GM23338 (cell line): Measurements from ENCODE around the gene PRODH2.

ENCODE experiments used
- CREB1 ChIP-seq: fragments of 250-450 bp; sonication (Bioruptor Pico); IDR thresholded peaks from 2 replicates; pipeline ENCODE4 v1.5.0; 2020; ENCODE audit warnings: low read depth, mild to moderate bottlenecking, moderate library complexity
- EZH2 ChIP-seq: fragments of 200-600 bp; sonication (generic); IDR thresholded peaks from one replicate; pipeline ENCODE4 v1.8.0; 2017; ENCODE audit warnings: antibody characterized with exemption, mild to moderate bottlenecking, low read depth; ENCODE audit not compliant: unreplicated experiment
- EZH2phosphoT487 ChIP-seq: fragments of 200-600 bp; sonication (generic); IDR thresholded peaks from one replicate; pipeline ENCODE4 v1.8.1; 2018; ENCODE audit warnings: antibody characterized with exemption; ENCODE audit not compliant: unreplicated experiment
- JUNB ChIP-seq: IDR thresholded peaks from one replicate; pipeline ENCODE4 v1.6.1; 2016; ENCODE audit warnings: antibody characterized with exemption; ENCODE audit not compliant: unreplicated experiment
- POLR2AphosphoS5 ChIP-seq: IDR thresholded peaks from 2 replicates; pipeline ENCODE4 v1.6.1; 2016; ENCODE audit warnings: antibody characterized with exemption, low read depth
- STAT1 ChIP-seq: IDR thresholded peaks from one replicate; pipeline ENCODE4 v1.6.1; 2016; ENCODE audit warnings: antibody characterized with exemption; ENCODE audit not compliant: unreplicated experiment
- ZNF114 ChIP-seq: fragments of 250-450 bp; sonication (Bioruptor Pico); IDR thresholded peaks from 2 replicates; pipeline ENCODE4 v1.5.0; 2020; ENCODE audit warnings: mild to moderate bottlenecking, moderate library complexity
- ZNF331 ChIP-seq: fragments of 250-450 bp; sonication (Bioruptor Pico); IDR thresholded peaks from 2 replicates; pipeline ENCODE4 v1.5.0; 2020; ENCODE audit warnings: low read depth, mild to moderate bottlenecking, moderate library complexity
- TF ChIP-seq, protein P1 (sequence below), 2 experiments: fragments of 200-600 bp in 1 of 2; sonication (generic) in 1 of 2; conservative IDR thresholded peaks; 2 replicates each; pipeline versions ENCODE4 v1.5.1 to v1.6.1; 2016 to 2017; ENCODE audit warnings: antibody characterized with exemption in 2 of 2, low read depth in 2 of 2, mild to moderate bottlenecking in 2 of 2, moderate library complexity in 1 of 2
- TF ChIP-seq, protein P2 (sequence below): fragments of 250-450 bp; sonication (Bioruptor Pico); IDR thresholded peaks from 2 replicates; pipeline ENCODE4 v1.5.0; 2020; ENCODE audit warnings: mild to moderate bottlenecking, moderate library complexity
- TF ChIP-seq, protein P3 (sequence below): IDR thresholded peaks from one replicate; pipeline ENCODE4 v1.6.1; 2018; ENCODE audit warnings: antibody characterized with exemption; ENCODE audit not compliant: unreplicated experiment

DNA sequence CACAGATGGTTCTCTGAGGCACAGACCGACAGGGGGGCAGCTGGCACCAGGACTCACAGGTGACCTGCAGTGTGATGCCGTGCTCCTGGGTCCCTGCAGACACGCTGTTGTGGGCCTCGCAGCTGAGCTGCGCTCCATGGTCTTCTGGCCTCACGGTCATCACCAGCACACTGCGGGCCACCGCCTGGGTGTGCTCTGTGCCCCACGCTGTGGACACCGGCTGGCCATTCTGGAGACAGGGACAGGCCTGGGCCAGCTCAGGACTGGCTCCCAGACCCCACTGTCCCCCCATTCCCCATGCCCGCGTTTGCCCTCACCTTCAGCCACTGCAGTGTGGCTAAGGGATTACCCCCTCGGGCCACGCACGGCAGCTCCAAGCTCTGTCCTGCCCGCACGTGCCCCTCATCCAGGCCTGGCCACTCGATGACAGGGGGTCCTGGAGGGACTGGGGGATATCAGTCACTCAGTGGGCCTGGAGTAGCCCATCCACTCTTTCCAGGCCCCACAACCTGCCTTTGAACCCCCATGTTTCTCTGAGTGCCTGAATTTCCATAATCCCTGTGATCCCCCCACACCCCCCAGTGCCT is 36.4 kb upstream of the PRODH2 start:
- TF ChIP-seq, protein P1, sequence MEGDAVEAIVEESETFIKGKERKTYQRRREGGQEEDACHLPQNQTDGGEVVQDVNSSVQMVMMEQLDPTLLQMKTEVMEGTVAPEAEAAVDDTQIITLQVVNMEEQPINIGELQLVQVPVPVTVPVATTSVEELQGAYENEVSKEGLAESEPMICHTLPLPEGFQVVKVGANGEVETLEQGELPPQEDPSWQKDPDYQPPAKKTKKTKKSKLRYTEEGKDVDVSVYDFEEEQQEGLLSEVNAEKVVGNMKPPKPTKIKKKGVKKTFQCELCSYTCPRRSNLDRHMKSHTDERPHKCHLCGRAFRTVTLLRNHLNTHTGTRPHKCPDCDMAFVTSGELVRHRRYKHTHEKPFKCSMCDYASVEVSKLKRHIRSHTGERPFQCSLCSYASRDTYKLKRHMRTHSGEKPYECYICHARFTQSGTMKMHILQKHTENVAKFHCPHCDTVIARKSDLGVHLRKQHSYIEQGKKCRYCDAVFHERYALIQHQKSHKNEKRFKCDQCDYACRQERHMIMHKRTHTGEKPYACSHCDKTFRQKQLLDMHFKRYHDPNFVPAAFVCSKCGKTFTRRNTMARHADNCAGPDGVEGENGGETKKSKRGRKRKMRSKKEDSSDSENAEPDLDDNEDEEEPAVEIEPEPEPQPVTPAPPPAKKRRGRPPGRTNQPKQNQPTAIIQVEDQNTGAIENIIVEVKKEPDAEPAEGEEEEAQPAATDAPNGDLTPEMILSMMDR (conservative IDR thresholded peaks at IDR 0.05; ENCODE audit: low read depth in 2 of 2): no peak
- TF ChIP-seq, protein P2, sequence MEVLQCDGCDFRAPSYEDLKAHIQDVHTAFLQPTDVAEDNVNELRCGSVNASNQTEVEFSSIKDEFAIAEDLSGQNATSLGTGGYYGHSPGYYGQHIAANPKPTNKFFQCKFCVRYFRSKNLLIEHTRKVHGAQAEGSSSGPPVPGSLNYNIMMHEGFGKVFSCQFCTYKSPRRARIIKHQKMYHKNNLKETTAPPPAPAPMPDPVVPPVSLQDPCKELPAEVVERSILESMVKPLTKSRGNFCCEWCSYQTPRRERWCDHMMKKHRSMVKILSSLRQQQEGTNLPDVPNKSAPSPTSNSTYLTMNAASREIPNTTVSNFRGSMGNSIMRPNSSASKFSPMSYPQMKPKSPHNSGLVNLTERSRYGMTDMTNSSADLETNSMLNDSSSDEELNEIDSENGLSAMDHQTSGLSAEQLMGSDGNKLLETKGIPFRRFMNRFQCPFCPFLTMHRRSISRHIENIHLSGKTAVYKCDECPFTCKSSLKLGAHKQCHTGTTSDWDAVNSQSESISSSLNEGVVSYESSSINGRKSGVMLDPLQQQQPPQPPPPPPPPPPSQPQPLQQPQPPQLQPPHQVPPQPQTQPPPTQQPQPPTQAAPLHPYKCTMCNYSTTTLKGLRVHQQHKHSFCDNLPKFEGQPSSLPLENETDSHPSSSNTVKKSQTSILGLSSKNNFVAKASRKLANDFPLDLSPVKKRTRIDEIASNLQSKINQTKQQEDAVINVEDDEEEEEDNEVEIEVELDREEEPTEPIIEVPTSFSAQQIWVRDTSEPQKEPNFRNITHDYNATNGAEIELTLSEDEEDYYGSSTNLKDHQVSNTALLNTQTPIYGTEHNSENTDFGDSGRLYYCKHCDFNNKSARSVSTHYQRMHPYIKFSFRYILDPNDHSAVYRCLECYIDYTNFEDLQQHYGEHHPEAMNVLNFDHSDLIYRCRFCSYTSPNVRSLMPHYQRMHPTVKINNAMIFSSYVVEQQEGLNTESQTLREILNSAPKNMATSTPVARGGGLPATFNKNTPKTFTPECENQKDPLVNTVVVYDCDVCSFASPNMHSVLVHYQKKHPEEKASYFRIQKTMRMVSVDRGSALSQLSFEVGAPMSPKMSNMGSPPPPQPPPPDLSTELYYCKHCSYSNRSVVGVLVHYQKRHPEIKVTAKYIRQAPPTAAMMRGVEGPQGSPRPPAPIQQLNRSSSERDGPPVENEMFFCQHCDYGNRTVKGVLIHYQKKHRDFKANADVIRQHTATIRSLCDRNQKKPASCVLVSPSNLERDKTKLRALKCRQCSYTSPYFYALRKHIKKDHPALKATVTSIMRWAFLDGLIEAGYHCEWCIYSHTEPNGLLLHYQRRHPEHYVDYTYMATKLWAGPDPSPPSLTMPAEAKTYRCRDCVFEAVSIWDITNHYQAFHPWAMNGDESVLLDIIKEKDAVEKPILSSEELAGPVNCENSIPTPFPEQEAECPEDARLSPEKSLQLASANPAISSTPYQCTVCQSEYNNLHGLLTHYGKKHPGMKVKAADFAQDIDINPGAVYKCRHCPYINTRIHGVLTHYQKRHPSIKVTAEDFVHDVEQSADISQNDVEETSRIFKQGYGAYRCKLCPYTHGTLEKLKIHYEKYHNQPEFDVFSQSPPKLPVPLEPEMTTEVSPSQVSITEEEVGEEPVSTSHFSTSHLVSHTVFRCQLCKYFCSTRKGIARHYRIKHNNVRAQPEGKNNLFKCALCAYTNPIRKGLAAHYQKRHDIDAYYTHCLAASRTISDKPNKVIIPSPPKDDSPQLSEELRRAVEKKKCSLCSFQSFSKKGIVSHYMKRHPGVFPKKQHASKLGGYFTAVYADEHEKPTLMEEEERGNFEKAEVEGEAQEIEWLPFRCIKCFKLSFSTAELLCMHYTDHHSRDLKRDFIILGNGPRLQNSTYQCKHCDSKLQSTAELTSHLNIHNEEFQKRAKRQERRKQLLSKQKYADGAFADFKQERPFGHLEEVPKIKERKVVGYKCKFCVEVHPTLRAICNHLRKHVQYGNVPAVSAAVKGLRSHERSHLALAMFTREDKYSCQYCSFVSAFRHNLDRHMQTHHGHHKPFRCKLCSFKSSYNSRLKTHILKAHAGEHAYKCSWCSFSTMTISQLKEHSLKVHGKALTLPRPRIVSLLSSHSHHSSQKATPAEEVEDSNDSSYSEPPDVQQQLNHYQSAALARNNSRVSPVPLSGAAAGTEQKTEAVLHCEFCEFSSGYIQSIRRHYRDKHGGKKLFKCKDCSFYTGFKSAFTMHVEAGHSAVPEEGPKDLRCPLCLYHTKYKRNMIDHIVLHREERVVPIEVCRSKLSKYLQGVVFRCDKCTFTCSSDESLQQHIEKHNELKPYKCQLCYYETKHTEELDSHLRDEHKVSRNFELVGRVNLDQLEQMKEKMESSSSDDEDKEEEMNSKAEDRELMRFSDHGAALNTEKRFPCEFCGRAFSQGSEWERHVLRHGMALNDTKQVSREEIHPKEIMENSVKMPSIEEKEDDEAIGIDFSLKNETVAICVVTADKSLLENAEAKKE (CRISPR knock-in tag): no peak
- TF ChIP-seq, protein P3, sequence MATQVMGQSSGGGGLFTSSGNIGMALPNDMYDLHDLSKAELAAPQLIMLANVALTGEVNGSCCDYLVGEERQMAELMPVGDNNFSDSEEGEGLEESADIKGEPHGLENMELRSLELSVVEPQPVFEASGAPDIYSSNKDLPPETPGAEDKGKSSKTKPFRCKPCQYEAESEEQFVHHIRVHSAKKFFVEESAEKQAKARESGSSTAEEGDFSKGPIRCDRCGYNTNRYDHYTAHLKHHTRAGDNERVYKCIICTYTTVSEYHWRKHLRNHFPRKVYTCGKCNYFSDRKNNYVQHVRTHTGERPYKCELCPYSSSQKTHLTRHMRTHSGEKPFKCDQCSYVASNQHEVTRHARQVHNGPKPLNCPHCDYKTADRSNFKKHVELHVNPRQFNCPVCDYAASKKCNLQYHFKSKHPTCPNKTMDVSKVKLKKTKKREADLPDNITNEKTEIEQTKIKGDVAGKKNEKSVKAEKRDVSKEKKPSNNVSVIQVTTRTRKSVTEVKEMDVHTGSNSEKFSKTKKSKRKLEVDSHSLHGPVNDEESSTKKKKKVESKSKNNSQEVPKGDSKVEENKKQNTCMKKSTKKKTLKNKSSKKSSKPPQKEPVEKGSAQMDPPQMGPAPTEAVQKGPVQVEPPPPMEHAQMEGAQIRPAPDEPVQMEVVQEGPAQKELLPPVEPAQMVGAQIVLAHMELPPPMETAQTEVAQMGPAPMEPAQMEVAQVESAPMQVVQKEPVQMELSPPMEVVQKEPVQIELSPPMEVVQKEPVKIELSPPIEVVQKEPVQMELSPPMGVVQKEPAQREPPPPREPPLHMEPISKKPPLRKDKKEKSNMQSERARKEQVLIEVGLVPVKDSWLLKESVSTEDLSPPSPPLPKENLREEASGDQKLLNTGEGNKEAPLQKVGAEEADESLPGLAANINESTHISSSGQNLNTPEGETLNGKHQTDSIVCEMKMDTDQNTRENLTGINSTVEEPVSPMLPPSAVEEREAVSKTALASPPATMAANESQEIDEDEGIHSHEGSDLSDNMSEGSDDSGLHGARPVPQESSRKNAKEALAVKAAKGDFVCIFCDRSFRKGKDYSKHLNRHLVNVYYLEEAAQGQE: no peak
- TF ChIP-seq POLR2AphosphoS5: no peak
- no peak for TF ChIP-seq EZH2
- no peak for TF ChIP-seq STAT1
- no peak for TF ChIP-seq EZH2phosphoT487
- no peak for TF ChIP-seq CREB1 (CRISPR knock-in tag)
- no peak for TF ChIP-seq JUNB
- no peak for TF ChIP-seq ZNF331 (CRISPR knock-in tag)
- TF ChIP-seq ZNF114 (CRISPR knock-in tag): no peak
